ENCODE results near the gene VPS9D1. TPM values are rescaled to one million over a fixed set of nuclear protein-coding genes. Genes with fewer than 3 reads are reported as not detected.

VPS9D1 gene
- total RNA-seq, 1 donor from 2014 or later: 21.0 TPM

DNA sequence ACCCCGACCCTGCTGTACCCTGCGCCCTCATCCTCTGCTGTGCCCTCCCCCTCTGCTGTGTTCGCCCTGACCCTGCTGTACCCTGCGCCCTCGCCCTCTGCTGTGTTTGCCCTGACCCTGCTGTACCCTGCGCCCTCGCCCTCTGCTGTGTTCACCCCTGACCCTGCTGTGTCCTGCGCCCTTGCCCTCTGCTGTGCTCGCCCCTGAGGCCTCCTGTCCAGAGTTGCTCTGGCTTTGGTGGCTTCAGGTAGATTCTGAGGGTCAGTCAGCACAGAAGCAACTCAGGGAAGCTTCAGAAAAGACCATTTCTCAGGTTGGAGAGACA, 12.2 kb upstream of the VPS9D1 start:
- ATAC-seq: no peak

DNA sequence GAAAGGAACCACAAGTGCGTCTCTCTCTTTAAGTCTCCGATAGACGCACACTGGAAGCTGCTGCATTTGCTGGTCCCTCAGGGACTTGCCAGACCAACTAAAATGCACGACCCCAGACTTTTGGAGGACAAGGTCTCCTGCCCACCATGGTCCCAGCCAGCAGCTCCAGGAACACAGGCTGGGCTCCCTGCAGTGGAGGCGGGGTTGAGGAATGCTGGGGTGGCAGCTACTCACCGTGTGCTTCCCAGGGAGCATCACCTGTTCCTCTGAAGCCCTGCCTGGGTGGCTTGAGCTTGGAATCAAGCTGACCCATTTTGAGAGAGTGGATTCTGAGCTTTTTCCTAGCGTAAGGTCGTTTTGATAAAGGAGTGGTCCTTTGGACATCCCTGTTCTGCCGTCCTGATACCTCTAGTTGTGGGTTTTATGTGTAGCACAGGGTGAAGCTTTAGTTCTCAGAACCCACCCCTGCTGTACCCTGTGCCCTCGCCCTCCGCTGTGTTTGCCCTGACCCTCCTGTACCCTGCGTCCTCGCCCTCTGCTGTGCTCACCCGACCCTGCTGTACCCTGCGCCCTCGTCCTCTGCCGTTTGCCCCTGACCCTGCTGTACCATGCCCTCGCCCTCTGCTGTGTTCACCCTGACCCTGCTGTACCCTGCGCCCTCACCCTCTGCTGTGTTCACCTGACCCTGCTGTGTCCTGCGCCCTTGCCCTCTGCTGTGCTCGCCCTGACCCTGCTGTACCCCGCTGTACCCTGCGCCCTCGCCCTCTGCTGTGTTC, 11.6 kb upstream of the VPS9D1 start:
- no peak for ATAC-seq

DNA sequence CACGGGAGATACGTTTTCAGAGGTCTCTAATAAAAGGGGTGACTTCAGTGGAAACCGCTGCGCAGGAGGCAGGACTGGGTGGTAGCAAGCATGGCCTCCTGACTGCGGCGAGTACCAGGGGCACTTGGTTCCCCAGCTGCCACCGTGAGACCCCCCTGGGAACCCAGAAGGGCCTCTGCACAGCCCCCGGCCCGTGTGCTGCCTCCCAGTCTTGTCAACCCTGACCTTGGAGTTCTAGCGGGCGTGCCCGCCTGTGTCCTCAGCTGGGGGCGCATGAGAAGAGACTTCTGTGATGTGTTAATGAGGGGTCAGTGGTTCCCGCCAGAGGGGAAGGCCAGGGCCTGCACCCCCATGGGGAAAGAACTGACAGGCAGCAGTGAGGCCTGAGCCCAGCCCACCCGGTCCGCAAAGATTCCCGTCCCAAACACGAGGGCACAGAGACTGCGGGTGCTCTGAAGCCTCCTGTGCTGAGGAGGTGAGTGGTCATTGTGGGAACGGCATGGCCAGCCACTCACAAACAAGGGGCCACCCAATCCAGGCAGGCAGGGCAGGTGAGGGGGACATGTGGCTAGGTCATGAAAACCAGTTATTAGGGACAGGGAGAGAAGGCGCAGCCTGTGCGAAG, 10.0 kb upstream of the VPS9D1 start:
- ATAC-seq: no peak

DNA sequence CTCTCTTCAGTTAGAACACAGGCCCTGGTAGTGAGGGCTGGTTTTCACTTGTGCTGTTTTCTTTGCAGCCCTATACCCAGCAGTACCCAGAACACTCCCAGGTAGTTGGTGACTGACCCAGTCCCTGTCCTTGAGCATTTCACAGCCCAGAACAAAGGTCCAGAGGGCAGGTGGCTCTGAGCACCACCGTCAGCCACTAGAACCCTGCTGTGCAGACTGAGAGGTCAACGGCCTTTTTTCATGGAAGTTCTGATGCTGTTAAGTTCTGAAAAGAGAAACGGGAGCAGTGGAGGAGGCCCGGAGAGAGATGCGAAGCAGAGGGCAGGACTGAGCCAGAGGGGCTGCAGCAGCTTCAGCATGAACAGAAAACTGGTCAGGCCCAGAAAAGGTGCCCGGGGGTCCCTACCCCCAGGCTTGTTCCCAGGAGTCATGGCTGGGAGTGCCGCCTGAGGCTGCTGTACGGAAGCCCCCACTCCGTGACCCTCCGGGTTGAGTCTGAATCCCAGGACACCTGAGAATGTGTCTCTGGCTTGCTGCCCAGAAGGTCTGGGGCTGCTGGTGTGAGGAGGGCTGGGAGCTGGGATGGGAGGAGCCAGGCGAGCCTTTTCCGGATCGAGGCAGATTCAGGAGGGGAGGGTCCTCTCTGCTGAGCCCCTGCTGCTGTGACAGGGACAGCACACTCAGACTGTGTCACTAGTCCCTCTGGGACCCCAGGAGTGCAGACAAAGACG, 9.3 kb upstream of the VPS9D1 start:
- no peak for ATAC-seq

DNA sequence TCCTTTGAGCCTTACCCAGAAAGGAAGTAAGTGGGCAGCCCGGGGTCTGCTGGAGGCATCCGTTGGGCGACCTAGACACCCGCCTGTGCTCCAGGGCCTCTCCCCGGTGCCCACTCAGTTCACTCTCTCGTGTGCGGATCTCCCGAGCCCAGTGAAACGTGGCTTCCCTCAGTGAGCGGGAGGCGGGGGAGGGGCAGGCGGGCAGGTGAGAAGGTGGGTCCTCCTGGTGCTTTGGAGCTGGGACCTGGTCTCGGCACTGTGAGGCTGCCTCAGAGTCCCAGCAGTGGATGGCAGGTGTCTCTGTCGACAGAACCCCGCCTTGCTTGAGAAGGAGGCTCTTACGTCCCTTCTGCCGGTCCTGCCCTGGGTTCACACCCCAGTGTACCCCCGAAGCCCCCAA, 8.6 kb upstream of the VPS9D1 start:
- ATAC-seq: no peak

DNA sequence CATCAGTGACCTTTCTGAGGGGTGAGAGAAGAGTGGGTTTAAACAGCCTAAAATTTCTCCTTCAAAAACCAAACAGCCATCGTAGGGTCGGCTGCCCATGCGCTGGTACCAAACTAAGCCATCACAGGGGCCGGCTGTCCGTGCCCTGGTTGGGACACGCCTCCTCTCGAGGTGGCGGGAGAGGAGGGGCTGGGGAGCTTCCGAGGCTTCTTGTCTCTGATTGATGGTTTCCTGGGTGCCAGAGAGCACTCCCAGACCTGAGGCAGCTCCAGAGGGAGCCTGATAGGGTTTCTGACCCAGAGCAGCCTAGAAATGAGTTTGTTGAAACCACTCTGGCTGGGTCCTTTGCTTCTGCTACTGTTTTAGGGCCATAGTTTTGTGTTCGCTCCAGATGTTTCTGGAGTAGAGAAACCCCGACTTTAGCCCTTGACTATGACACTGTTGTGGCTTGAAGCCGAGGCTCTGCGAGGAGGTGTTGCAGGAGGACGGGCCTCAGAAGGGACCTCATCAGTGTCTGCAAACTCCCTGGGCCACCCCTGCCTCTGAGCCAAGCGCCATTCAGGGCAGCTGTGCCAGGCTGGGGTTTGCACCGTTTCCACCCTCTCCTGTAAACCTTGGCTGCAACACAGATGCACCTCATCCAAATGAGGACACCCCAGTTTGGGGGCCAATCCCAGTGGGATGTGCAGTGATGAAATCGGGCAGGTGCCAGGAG, 6.9 kb upstream of the VPS9D1 start:
- no peak for ATAC-seq

DNA sequence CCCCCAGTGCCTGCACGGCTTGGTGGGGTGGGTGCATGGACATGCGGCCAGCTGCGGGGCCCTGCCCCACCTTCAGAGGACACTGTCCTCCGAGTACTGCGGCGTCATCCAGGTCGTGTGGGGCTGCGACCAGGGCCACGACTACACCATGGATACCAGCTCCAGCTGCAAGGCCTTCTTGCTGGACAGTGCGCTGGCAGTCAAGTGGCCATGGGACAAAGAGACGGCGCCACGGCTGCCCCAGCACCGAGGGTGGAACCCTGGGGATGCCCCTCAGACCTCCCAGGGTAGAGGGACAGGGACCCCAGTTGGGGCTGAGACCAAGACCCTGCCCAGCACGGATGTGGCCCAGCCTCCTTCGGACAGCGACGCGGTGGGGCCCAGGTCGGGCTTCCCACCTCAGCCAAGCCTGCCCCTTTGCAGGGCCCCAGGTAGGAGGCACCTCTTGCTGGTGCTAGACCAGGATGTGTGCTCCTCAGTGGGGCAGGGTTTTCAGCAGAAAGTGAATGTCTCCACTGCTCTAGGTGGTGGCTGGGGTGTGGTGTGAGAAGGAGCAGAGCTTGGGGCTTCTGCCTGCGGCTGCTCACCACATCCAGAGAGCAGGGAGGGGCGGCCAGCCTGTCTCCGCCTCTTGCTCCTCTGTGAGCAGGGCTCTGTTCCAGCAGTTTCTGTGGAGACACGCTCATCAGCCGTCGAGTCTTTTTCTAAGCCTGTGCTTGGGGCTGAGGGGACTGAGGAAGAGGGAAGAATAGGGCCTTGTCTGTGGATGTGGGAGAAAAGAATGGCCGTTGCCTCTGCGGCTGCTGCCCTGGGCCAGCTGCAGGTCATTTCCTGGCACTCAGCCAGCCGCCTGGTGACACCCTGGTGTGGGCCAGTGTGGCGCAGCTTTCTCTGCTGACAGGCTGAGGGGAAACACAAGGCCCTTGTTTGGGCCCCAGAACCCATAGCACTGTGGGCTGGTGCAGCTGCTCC, 2.9 kb upstream of the VPS9D1 start:
- ATAC-seq: peak; percentile 44

DNA sequence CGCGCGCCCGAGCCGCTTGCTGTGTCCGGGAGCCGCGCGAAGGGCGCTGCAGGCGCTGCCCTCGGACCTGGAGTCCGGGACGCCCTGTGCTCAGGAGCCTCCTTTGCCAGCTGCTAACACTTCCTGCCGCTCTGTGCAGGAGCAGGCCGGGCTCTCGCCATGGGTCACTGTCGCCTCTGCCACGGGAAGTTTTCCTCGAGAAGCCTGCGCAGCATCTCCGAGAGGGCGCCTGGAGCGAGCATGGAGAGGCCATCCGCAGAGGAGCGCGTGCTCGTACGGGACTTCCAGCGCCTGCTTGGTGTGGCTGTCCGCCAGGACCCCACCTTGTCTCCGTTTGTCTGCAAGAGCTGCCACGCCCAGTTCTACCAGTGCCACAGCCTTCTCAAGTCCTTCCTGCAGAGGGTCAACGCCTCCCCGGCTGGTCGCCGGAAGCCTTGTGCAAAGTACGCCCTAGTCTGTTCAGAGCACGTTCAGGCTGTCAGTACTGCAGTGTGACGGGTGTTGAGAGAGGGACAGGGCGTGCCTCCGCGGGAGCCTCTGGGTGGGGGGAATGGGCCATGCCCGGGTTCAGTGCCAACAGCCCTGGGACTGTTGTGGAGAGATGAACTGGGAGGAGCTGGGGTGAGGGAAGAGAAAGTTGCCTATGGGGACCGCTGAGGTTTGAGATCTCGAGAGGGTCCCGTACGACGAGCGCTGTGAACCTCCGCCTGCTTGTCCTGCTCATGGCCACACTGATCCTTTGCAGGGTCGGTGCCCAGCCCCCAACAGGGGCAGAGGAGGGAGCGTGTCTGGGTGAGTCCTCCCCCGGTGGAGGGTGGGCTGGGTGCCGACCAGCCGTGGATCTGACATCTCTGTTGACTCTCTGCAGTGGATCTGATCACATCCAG, 1.9 kb upstream of the VPS9D1 start:
- ATAC-seq: peak; percentile 75

DNA sequence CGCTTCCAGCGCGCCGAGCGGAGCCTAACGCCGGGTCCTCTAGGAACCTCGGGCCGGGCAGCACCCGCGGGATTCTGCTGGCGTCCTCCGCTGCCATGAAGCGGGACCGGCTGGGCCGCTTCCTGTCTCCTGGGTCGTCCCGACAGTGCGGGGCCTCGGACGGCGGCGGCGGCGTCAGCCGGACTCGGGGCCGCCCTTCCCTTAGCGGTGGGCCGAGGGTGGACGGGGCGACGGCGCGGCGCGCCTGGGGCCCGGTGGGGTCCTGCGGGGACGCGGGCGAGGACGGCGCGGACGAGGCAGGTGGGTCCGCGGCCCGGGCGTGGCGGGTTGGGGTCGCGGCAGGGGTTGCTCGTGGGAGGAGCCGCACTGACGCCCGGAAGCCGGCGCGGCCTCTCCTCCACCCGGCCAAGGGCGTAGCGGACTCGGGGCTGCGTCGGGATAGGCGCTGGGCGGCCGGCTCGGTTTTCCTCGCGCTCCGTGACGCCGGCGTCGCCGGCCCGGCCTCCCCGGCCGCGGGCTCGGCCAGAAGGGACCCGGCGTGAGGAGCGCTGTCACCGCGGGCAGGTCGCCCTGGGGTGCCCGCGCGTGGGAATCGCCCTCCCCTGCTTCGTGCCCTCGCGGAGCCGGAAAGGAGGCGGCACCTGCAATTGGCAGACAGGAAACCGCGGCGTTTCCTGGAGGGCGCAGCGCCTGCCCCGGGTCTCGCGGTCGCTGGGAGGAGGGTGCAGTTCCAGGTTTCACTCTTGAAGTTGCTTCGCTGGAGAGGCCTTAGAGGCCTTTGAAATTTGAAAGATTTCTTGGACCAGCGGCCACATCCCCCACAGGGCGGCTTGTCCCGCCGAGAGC, 1.1 kb upstream of the VPS9D1 start:
- ATAC-seq: peak; percentile 20

DNA sequence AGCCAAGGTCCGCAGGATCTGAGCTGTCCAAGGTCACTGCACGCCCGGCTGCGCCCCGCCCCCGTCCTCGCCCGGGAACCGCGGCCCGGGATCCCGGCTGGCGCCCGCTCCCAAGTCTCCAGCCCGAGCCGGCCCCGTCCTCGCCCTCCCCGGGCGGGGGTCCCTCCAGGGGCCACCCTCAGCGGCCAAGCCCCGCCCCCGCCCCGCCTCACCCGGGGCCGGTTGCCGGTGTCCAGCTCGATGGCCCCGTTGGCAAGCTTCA, 216 bp downstream of the VPS9D1 start:
- peak; percentile 0 for ATAC-seq

DNA sequence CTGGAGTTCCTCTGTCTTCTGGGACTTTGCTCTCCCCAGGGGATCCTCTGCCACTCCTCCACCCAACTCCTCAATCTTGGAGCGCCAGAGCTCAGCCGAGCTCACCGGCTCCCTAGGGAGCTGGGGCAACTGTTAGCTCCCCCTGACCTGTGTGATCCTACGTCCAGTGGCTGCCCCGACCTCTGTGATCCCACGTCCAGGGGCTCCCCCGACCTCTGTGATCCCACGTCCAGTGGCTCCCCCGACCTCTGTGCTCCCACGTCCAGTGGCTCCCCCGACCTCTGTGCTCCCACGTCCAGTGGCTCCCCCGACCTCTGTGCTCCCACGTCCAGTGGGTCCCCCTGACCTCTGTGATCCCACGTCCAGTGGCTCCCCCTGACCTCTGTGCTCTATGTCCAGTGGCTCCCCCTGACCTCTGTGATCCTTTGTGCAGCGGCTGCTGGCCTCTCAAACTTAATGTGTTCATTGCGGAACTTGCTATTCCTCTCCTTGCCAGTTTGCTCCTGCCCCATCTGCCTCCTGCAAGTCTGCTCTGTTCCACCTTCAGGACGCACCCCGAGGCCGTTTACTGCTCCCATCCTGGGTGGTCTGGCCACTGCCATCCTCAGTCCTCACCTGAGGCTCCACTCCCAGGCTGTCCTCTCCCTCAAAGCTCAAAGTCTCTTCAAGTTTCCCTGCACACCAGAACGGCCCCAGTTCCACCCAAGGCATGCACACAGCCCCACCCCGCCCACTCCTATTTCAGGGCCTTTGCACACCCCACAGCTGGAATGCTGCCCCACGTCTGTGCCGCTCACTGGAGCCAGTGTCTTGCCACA, 2.8 kb downstream of the VPS9D1 start:
- no peak for ATAC-seq

DNA sequence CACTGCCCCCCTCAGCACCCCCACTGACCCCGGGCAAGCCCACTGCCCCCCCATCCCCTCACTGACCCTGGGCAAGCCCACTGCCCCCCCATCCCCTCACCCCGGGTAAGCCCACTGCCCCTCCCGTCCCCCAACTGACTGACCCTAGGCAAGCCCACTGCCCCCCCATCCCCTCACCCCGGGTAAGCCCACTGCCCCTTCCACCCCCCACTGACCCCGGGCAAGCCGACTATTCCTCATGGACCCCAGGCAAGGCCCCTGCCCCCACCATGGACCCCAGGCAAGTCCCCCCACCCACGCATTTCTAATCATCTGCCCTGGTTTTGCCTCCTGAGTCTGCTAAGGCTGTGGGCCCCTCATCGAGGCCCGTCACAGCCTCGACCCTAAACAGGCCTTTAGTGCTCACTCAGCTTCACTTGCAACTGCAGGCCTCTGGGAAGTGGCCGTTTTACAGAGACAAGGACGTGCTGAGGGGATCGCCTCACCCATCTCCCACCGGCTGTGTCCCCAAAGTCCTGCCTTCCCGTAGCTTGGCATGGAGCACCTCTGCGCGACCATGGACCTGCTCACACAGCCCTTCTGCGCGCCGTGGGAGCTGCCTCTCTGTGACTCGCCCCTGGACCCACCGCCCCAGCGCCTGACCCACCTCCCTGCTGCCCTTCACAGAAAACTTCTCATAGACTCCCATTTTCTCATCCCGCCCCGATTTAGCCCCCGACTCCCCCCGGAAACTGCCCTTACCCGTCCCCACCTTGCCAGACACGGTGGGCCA, 3.6 kb downstream of the VPS9D1 start:
- no peak for ATAC-seq

DNA sequence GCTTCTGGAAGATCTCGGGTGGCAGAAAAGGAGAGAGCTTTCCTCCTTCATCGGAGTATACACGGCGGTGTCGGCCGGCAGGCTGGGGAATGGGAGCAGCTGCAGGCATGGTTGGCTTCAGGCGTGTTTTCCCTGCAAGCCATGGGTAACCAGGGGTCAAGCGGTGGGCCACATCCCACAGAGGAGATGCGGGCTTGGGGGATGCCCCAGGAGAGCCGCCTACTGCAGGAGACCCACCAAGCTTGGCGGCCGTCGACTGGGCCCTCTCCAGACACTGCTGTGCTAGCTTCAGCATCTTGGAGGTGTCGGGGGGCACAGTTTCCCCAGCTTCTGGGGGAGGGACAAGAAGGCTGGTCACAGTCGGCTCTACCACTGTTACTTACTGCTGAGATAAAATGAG, 4.2 kb downstream of the VPS9D1 start:
- ATAC-seq: no peak

DNA sequence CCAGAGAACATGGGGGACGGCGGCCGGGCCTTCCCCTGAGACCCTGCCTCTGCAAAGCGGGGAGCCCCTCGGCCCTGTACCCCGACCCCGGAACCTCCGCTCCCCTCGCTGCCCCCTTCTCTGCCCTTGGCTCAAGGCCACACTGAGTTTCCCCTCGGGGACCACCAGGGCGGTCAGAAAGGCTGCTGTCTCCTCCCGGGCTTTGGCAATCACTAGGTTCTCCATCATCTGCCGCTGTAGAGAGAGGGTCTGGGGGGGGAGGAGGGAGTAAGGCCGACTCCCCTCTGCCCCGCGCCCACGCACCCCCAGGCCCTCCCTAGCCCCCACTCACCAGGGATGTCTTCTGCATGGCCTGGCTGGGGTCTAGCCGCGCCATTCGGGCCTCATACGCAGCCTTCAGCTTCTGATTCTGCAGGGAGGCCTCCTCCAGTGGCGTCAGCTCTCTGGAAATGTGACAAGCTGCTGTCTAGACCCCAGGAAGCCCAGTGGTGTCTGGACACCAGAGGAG, 8.4 kb downstream of the VPS9D1 start:
- ATAC-seq: peak; percentile 1

DNA sequence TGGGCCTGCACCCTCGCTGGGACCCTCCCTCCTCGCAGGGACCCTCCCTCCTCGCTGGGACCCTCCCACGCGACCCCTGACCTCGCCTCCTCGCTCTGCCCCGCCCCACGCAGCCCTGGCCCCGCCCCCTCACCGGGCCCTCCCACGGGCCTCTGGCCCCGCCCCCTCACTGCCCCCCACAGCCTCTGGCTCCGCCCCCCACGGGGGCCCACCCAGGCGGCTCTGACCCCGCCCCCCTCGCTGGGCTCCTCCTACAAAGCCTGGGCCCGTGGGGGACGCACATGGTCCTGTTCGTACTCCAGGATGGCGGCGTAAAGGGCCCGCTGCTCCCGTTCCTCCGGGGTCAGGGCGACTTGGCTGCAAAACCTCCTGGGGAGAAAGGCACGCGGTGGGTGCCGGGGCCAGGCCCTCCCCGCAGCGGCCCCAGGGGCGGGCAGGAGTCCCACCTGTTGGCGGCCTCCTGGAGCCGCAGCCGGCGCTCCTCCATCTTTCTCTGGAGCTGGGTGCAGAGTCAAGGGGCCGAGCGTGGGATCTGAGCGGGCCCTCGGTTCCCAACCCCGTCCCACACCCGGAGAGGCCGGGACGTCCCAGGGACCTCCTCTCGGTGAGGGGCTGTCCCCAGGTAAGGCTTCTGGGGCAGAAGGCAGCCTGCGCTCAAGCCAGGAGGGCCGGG, 9.0 kb downstream of the VPS9D1 start:
- ATAC-seq: peak; percentile 75

DNA sequence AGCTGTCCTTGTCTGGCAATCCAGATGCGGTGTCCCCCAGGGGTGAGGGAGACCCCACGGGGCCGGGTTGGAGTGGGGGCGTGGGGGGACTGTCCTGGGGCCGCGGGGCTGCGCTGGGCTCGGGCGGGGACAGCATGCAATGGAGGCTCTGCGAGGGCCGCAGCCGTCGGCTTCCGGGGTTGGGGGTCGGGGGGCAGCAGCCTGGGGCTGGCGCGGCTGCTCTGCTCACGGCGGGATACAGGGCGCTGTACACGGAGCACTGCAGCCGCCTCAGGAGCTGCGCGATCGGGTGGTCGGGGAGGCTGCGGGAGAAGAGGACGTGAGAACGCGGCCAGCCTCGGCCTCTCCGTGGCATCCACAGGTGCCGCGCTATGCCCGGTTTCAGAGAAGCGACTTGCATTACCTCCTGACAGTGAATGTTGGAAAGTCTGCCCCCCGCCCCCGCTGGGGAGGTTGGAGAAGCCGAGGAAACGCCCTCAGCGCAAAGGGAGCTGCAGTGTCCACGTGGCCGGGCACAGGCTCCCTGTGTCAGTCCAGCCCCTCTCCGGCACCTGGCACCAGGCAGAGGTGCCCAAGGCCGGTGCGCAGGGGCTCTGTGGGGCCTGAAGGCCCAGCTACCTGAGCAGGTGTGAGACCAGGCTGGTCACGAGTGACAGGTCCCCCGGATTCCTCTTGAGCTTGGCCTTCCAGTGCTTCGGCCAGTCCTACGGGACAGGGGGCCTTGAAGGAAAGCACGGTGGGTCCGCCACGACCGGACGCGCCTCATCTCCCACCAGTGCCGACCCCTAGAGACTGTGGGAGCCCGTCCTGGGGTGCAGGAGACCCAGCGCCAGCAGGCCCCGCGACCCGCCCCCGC, 9.8 kb downstream of the VPS9D1 start:
- ATAC-seq: peak; percentile 0

All from esophagus mucosa (tissue), 1 donor.